Fibroblast of lung (primary cell): ENCODE measurements around the gene SDK2. TPM values are rescaled to one million over a fixed set of nuclear protein-coding genes. Genes with fewer than 3 reads are reported as not detected.
"Not testable (repeated sequence)": the region's sequence is repeated elsewhere in the genome, so short reads cannot be mapped to it uniquely, and the experiment has no call there.

Source experiments
- DNase-seq, 2 donors: peaks; one replicate each; pipeline versions ENCODE4 v3.0.0 to v3.0.0-alpha.2; 2010; ENCODE audit warnings: low read depth in 2 of 2
- H2AFZ ChIP-seq: 2 replicates; pipeline ENCODE4 v1.5.1; 2012; ENCODE audit warnings: low read length, control low read depth, inconsistent platforms
- H3K27ac ChIP-seq: 2 replicates; pipeline ENCODE4 v1.5.1; 2011; ENCODE audit warnings: low read length, control low read depth; ENCODE audit not compliant: insufficient read depth
- H3K27me3 ChIP-seq: 2 replicates; pipeline ENCODE4 v1.5.1; 2011; ENCODE audit warnings: mild to moderate bottlenecking, low read length; ENCODE audit not compliant: control insufficient read depth, insufficient read depth
- H3K36me3 ChIP-seq: 2 replicates; pipeline ENCODE4 v1.5.1; 2011; ENCODE audit warnings: low read length; ENCODE audit not compliant: control insufficient read depth, insufficient read depth
- H3K4me1 ChIP-seq: 2 replicates; pipeline ENCODE4 v1.5.1; 2011; ENCODE audit warnings: low read length; ENCODE audit not compliant: control insufficient read depth, insufficient read depth; ENCODE audit errors: extremely low read depth
- H3K4me2 ChIP-seq: 2 replicates; pipeline ENCODE4 v1.5.1; 2011; ENCODE audit warnings: low read length, control low read depth; ENCODE audit not compliant: insufficient read depth; ENCODE audit errors: extremely low read depth
- H3K4me3 ChIP-seq, 4 experiments: fragments of 200-600 bp in 1 of 4; sonication (generic) in 1 of 4; replicated peaks in 1 of 4; 2 replicates each; pipeline ENCODE4 v1.5.1; 2011 to 2016; ENCODE audit warnings: low read length in 4 of 4, low read depth in 3 of 4, mild to moderate bottlenecking in 3 of 4, control low read depth in 2 of 4, inconsistent platforms in 1 of 4, mixed read lengths in 1 of 4; ENCODE audit not compliant: insufficient read depth in 1 of 4; ENCODE audit errors: control extremely low read depth in 1 of 4
- H3K79me2 ChIP-seq: 2 replicates; pipeline ENCODE4 v1.5.1; 2012; ENCODE audit warnings: mild to moderate bottlenecking, low read length, inconsistent platforms; ENCODE audit not compliant: control insufficient read depth, insufficient read depth
- H3K9ac ChIP-seq: 2 replicates; pipeline ENCODE4 v1.5.1; 2011; ENCODE audit warnings: mild to moderate bottlenecking, low read length, control low read depth; ENCODE audit not compliant: insufficient read depth
- H3K9me3 ChIP-seq: 2 replicates; pipeline ENCODE4 v1.5.1; 2012; ENCODE audit warnings: low read depth, low read length; ENCODE audit not compliant: control insufficient read depth, insufficient read depth
- H4K20me1 ChIP-seq: 2 replicates; pipeline ENCODE4 v1.5.1; 2011; ENCODE audit warnings: low read length; ENCODE audit not compliant: control insufficient read depth, insufficient read depth; ENCODE audit errors: extremely low read depth
- EZH2 ChIP-seq: IDR thresholded peaks from 2 replicates; pipeline ENCODE4 v1.5.1; 2012; ENCODE audit warnings: low read length, control low read depth, mild to moderate bottlenecking; ENCODE audit errors: missing control alignments
- polyA plus RNA-seq, 2 donors: library from polyadenylated mRNA; depleted of rRNA in 1 of 2; stranded (reverse) in 1 of 2; unstranded in 1 of 2; fragments of >200 nt; gene quantifications; 2 replicates each; pipeline ENCODE4 v1.2.1, GENCODE V29; 2011 to 2012; ENCODE audit warnings: missing spikeins in 1 of 2
- total RNA-seq: library from RNA; depleted of rRNA; stranded (reverse); fragments of >200 nt; gene quantifications from 2 replicates; pipeline ENCODE4 v1.2.1, GENCODE V29; 2014
- TF ChIP-seq, protein P1 (sequence below), 2 donors: IDR thresholded peaks in 1 of 2; conservative IDR thresholded peaks in 1 of 2; 1 replicate in 1 of 2; 2 replicates in 1 of 2; pipeline ENCODE4 v1.5.1; 2011 to 2012; ENCODE audit warnings: low read length in 2 of 2, control low read depth in 1 of 2, inconsistent platforms in 1 of 2, low read depth in 1 of 2, mild to moderate bottlenecking in 1 of 2

The SDK2 gene
- total and polyA plus RNA-seq, 2 donors (not counting 1 experiment from before 2014, with no cell fraction given): under 0.01 to 0.01 TPM

DNA sequence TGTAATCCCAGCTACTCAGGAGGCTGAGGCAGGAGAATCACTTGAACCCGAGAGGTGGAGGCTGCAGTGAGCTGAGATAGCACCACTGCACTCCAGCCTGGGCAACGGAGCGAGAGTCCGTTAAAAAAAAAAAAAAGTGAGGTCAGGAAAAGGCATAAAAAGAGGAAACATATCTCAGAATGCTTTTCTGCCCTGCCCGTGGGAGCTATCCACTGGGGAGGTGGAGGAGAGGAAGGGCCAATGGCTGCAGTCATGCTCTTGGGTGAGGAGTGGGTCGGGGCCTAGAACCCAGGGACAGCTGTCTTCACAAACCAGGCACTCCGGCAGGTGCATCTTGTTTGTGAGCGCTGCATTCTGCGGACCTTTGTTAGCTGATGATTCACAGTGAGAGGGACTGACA lies 272.4 kb downstream of the SDK2 start:
- no peak for DNase-seq
- Histone ChIP-seq H3K4me1 (no peaks in the 10 kb centered on the region), H3K79me2 (no peaks in the 10 kb centered on the region), H3K27ac (no peak overlapping the region), H3K9ac (no peak overlapping the region), H2AFZ (no peak overlapping the region), H3K4me2 (no peak overlapping the region), H3K4me3 (no peak overlapping the region), H3K36me3 (no peaks in the 10 kb centered on the region), H3K27me3 (peaks cover 12% of the 10 kb centered on the region), H3K9me3 (no peaks in the 10 kb centered on the region), H4K20me1 (no peaks in the 10 kb centered on the region)
- TF ChIP-seq, protein P1, sequence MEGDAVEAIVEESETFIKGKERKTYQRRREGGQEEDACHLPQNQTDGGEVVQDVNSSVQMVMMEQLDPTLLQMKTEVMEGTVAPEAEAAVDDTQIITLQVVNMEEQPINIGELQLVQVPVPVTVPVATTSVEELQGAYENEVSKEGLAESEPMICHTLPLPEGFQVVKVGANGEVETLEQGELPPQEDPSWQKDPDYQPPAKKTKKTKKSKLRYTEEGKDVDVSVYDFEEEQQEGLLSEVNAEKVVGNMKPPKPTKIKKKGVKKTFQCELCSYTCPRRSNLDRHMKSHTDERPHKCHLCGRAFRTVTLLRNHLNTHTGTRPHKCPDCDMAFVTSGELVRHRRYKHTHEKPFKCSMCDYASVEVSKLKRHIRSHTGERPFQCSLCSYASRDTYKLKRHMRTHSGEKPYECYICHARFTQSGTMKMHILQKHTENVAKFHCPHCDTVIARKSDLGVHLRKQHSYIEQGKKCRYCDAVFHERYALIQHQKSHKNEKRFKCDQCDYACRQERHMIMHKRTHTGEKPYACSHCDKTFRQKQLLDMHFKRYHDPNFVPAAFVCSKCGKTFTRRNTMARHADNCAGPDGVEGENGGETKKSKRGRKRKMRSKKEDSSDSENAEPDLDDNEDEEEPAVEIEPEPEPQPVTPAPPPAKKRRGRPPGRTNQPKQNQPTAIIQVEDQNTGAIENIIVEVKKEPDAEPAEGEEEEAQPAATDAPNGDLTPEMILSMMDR (conservative IDR thresholded peaks at IDR 0.05 in 1 of 2, IDR thresholded peaks at IDR 0.05 in 1 of 2; ENCODE audit: low read depth in 1 of 2, low read length in 2 of 2): no peak
- TF ChIP-seq EZH2: no peak

DNA sequence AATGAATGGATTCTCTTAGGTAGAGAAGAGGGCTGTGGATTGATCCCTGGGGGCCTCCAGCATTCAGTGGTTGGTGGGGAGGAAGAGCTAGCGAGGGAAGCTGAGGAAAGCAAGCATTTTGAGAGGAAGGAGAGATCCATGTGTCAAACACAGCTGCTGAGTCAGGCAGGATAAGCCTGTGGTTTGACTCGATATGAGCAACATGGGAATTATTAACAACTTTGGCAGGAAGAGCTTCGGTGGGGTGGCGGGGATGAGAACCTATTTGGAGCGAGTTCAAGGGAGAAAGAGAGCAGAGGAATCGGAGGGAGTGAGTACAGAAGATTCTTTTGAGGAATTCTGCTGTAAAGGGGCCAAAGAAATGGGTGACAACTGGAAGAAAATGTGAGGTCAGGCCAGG lies 273.0 kb downstream of the SDK2 start:
- Histone ChIP-seq H3K4me3 (no peak overlapping the region), H3K27me3 (peaks cover 12% of the 10 kb centered on the region), H3K27ac (no peak overlapping the region), H2AFZ (no peak overlapping the region), H3K4me2 (peak overlapping the region; percentile 44), H3K79me2 (no peaks in the 10 kb centered on the region), H4K20me1 (no peaks in the 10 kb centered on the region), H3K9me3 (no peaks in the 10 kb centered on the region), H3K9ac (no peak overlapping the region), H3K36me3 (no peaks in the 10 kb centered on the region), H3K4me1 (no peaks in the 10 kb centered on the region)
- TF ChIP-seq, protein P1 (conservative IDR thresholded peaks at IDR 0.05 in 1 of 2, IDR thresholded peaks at IDR 0.05 in 1 of 2; ENCODE audit: low read depth in 1 of 2, low read length in 2 of 2): no peak
- DNase-seq: peak; percentile 68 to 92

DNA sequence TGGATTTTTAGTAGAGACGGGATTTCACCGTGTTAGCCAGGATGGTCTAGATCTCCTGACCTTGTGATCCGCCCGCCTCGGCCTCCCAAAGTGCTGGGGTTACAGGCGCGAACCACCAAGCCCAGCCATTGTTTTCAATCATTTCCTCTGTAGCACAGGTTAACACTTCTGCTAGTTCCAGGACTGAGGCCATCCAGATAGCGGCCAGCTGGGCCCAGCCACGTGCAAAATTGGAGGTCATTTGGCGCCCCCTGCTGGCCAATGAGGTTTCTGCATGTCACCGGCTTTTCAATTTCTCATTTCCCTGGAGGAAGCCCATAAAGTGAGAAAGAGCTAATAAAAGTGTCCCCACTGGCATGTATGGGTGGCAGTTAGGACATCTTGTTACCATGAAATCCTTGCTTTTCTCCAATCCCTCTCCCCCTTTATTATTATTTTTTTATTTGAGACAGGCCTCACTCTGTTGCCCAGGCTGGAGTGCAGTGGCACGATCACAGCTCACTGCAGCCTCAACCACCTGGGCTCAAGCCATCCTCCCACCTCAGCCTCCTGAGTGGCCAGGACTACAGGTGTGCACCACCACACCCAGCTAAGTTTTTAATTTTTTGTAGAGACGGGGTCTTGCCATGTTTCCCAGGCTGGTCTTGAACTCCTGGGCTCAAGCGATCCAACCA lies 274.3 kb downstream of the SDK2 start:
- H3K36me3 ChIP-seq, H3K9me3 ChIP-seq, H4K20me1 ChIP-seq, H3K4me1 ChIP-seq, H2AFZ ChIP-seq, H3K4me3 ChIP-seq, H3K4me2 ChIP-seq, H3K27ac ChIP-seq, H3K9ac ChIP-seq, H3K79me2 ChIP-seq: not testable (repeated sequence)
- DNase-seq: peak; percentile 51 to 74
- H3K27me3 ChIP-seq: peaks cover 12% of the 10 kb centered on the region
- TF ChIP-seq, protein P1 (conservative IDR thresholded peaks at IDR 0.05 in 1 of 2, IDR thresholded peaks at IDR 0.05 in 1 of 2; ENCODE audit: low read depth in 1 of 2, low read length in 2 of 2): peak; percentile 73 to 75
